OCI-LY1 (cell line): ENCODE measurements around the gene AUH.

Source experiments
- EZH2 ChIP-seq: fragments of 200-600 bp; sonication (generic), shearing (Covaris generic); IDR thresholded peaks from 2 replicates; pipeline ENCODE4 v1.8.0; 2017; ENCODE audit warnings: borderline replicate concordance, mixed run types, mild to moderate bottlenecking, antibody characterized with exemption, low read length, moderate library complexity, mixed read lengths
- TF ChIP-seq, protein P1 (sequence below): fragments of 200-600 bp; sonication (generic), shearing (Covaris generic); IDR thresholded peaks from 2 replicates; pipeline ENCODE4 v1.5.1; 2017; ENCODE audit warnings: mild to moderate bottlenecking, antibody characterized with exemption, low read length, moderate library complexity, mixed read lengths

DNA sequence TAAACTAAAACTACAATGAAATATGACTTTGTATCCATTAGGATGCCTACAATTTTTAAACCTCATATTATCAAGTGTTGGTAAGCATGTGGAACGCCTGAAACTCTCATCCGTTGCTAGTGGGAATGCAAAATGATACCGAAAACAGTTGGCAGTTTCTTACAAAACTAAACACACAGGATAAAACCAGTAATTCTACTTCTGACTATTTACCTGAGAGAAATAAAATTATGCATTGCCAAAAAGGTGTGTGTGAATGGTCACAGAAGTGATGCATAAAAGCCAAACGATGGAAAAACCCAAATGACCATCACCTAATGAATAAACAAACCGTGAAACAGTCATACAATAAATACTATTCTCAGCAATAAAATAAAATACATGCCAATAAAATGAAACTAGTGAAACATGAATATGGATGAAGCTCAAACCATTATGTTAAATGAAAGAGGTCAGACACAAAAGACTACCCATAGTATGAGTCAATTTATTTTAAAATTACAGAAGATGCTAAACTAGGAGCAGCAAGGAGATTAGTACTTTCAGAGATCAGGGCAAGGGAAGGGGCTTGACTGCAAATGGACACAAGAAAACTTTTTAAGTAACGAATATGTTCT is 13.4 kb downstream of the AUH start:
- TF ChIP-seq, protein P1, sequence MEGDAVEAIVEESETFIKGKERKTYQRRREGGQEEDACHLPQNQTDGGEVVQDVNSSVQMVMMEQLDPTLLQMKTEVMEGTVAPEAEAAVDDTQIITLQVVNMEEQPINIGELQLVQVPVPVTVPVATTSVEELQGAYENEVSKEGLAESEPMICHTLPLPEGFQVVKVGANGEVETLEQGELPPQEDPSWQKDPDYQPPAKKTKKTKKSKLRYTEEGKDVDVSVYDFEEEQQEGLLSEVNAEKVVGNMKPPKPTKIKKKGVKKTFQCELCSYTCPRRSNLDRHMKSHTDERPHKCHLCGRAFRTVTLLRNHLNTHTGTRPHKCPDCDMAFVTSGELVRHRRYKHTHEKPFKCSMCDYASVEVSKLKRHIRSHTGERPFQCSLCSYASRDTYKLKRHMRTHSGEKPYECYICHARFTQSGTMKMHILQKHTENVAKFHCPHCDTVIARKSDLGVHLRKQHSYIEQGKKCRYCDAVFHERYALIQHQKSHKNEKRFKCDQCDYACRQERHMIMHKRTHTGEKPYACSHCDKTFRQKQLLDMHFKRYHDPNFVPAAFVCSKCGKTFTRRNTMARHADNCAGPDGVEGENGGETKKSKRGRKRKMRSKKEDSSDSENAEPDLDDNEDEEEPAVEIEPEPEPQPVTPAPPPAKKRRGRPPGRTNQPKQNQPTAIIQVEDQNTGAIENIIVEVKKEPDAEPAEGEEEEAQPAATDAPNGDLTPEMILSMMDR = no peak
- no peak for TF ChIP-seq EZH2
